Measurements from ENCODE around the gene DAZ1. TPM values are rescaled to one million over a fixed set of nuclear protein-coding genes. Genes with fewer than 3 reads are reported as not detected.
"Not testable (repeated sequence)": the region's sequence is repeated elsewhere in the genome, so short reads cannot be mapped to it uniquely, and the experiment has no call there.

DAZ1 gene, protein sequence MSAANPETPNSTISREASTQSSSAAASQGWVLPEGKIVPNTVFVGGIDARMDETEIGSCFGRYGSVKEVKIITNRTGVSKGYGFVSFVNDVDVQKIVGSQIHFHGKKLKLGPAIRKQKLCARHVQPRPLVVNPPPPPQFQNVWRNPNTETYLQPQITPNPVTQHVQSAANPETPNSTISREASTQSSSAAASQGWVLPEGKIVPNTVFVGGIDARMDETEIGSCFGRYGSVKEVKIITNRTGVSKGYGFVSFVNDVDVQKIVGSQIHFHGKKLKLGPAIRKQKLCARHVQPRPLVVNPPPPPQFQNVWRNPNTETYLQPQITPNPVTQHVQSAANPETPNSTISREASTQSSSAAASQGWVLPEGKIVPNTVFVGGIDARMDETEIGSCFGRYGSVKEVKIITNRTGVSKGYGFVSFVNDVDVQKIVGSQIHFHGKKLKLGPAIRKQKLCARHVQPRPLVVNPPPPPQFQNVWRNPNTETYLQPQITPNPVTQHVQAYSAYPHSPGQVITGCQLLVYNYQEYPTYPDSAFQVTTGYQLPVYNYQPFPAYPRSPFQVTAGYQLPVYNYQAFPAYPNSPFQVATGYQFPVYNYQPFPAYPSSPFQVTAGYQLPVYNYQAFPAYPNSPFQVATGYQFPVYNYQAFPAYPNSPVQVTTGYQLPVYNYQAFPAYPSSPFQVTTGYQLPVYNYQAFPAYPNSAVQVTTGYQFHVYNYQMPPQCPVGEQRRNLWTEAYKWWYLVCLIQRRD
- total RNA-seq: under 1 TPM in 1 of 8 experiments, not detected in 7; 0.15 TPM

DNA sequence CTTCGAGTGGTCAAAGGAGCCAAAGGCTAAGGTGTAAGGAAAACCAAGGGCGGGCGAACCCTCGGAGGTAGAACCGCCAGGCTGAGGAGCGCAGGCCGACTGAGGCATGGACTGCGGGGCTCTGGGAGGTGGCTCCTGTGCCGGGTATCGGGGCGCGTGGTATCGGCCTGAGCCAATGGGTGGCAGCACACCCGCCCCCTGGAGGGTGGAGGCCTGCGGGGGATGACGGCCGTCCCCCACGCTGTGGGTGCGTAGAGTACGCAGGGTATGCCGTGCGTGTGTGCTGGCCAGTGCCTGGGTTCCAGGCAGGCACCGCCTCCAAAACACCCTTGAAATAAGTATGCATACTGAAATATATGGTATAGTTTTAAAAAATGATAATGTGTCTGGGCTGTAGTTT is at the start of gene DAZ1:
Gene DAZ1 (minus strand): TSS at position 101 of the 400 bp plus-strand sequence. CDS start 208 bp downstream, outside the sequence.
- H3K4me1 ChIP-seq (replicated peaks in 1 of 2); ATAC-seq (replicated peaks in 6 of 8); H3K4me3 ChIP-seq; in situ Hi-C loops (cut with MboI; ENCODE audit: low pct_unique_long_range_greater_than_20kb in 2 of 9, low sequenced_read_pairs in 9 of 9, unreplicated experiment in 9 of 9); H3K27ac ChIP-seq: not testable (repeated sequence)
- no CpG with 5 or more reads among the region's 23 CpGs for WGBS, 10 experiments

GRCh38 chrY:23219233-23219632 is 20.4 kb upstream of the DAZ1 start, which contains the start of gene DAZ2:
Gene DAZ2, plus strand, starts transcription at chrY:23219533. Its CDS starts 208 bp downstream, at chrY:23219741.
- in situ Hi-C loops (cut with MboI; ENCODE audit: low pct_unique_long_range_greater_than_20kb in 2 of 9, low sequenced_read_pairs in 9 of 9, unreplicated experiment in 9 of 9); H3K27ac ChIP-seq; ATAC-seq (replicated peaks in 6 of 8); H3K4me1 ChIP-seq (replicated peaks in 1 of 2); H3K4me3 ChIP-seq: not testable (repeated sequence)
- WGBS, 10 experiments: no CpG with 5 or more reads among the region's 23 CpGs

- ATAC-seq (replicated peaks in 6 of 8): not testable (repeated sequence)
- no CpG with 5 or more reads among the region's 4 CpGs for WGBS, 10 experiments
Measured at GRCh38 chrY:23210681-23211080, 11.9 kb upstream of the DAZ1 start.

DNA sequence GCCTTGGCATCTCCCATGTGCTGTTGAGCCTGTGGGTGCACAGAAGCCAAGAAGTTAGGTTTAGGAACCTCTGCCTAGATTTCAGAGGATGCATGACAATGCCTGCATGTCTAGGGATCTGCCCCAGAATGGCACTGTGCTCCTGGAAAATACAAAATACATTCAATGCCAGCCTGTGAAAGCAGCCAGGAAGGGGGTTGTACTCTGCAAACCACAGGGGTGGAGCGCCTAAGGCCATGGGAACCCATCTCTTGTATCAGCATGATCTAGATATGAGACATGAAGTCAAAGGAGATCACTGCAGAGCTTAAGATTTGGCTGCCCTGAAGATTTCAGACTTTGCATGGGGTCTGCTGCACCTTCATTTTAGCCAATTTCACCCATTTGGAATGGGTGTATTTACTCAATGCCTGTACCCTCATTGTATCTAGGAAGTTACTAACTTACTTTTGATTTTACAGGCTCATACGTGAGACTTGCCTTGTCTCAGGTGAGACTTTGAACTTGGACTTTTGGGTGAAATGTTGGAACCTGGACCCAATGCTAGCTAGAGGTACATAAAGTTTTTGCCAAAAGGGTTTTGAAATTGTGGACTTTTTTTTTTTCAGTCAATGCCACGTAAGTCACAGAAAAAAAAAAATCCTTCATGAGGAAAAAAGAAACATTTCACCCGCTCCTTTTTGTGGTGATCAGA is 11.1 kb upstream of the DAZ1 start:
- ATAC-seq (replicated peaks in 6 of 8); in situ Hi-C loops (cut with MboI; ENCODE audit: low pct_unique_long_range_greater_than_20kb in 2 of 9, low sequenced_read_pairs in 9 of 9, unreplicated experiment in 9 of 9): not testable (repeated sequence)

More at GRCh38 chrY:23210681-23211080, 11.9 kb upstream of the DAZ1 start:
- in situ Hi-C loops (cut with MboI; ENCODE audit: low pct_unique_long_range_greater_than_20kb in 2 of 9, low sequenced_read_pairs in 9 of 9, unreplicated experiment in 9 of 9); H3K4me1 ChIP-seq (replicated peaks in 1 of 2); H3K4me3 ChIP-seq; H3K27ac ChIP-seq: not testable (repeated sequence)

DNA sequence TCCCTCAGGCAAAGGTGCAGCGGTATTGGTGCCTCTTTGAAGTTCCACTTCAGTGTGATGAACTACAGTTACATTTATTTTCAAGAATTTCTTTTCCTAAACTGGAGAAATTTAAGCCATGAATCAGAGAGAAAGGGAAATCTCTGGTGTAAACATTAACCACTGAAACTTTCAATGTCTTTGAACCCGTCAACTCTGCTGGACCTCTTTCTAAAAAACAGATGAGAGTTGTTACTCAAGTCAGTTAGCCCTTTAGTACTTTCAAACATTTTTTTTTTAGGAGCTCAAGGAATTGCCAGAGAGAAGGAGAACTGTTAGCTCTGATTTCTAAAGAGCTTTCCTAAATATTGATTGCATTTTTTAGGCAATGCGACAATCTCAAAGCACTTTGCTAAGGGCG is 8.6 kb upstream of the DAZ1 start:
- no CpG with 5 or more reads among the region's 4 CpGs for WGBS, 10 experiments
- H3K27ac ChIP-seq; in situ Hi-C loops (cut with MboI; ENCODE audit: low pct_unique_long_range_greater_than_20kb in 2 of 9, low sequenced_read_pairs in 9 of 9, unreplicated experiment in 9 of 9); H3K4me1 ChIP-seq (replicated peaks in 1 of 2); ATAC-seq (replicated peaks in 6 of 8); H3K4me3 ChIP-seq: not testable (repeated sequence)

More for the DNA sequence above, 11.1 kb upstream of the DAZ1 start:
- WGBS, 10 experiments: no CpG with 5 or more reads among the region's 4 CpGs
- H3K27ac ChIP-seq; H3K4me3 ChIP-seq; H3K4me1 ChIP-seq (replicated peaks in 1 of 2): not testable (repeated sequence)

Other genes with a start within 250 kb of the DAZ1 start
- not detected for gene BPY2, start 214.7 kb downstream of the DAZ1 start, total RNA-seq
- not detected for gene DAZ2, start 20.5 kb upstream of the DAZ1 start, total RNA-seq

All from motor neuron (in vitro differentiated cells).